ENCODE measurements around the gene ZDHHC8. TPM values are rescaled to one million over a fixed set of nuclear protein-coding genes. Genes with fewer than 3 reads are reported as not detected.

The ZDHHC8 gene
- total and polyA plus RNA-seq, 2 donors (not counting 1 experiment from before 2014, with no cell fraction given), result 94.4 to 96.9 TPM

GRCh38 chr22:20116376-20116950 lies 15.1 kb upstream of the ZDHHC8 start:
- TF ChIP-seq EZH2 (IDR thresholded peaks at IDR 0.05; ENCODE audit: borderline replicate concordance, insufficient read depth, low read depth, low read length, poor library complexity, severe bottlenecking), result no peak
- no peak for TF ChIP-seq CTCF (IDR thresholded peaks at IDR 0.05)
- Histone ChIP-seq H3K9ac (ENCODE audit: low read length) (peak overlapping the region; percentile 93), H4K20me1 (ENCODE audit: control insufficient read depth, insufficient read depth, low read length, poor library complexity, severe bottlenecking) (peaks cover 45% of the 10 kb centered on the region), H3K4me1 (ENCODE audit: control insufficient read depth in 2 of 2, insufficient read depth in 2 of 2, low read length in 2 of 2) (peaks cover 19 to 46% of the 10 kb centered on the region in 2 donors), H3K4me2 (replicated peaks; ENCODE audit: low read depth, low read length, poor library complexity, severe bottlenecking) (peak overlapping the region; percentile 95), H3K36me3 (replicated peaks in 1 of 2; ENCODE audit: control extremely low read depth in 1 of 2, control insufficient read depth in 1 of 2, extremely low read depth in 1 of 2, insufficient read depth in 2 of 2, low read length in 1 of 2) (peaks cover 0 to 38% of the 10 kb centered on the region in 2 experiments), H3K4me3 (ENCODE audit: control extremely low read depth in 1 of 5, extremely low read depth in 1 of 5, insufficient read depth in 1 of 5, low read depth in 2 of 5, low read length in 4 of 5) (peak overlapping the region; percentile 16 to 94 (median 80)), H3K27me3 (replicated peaks in 1 of 4; ENCODE audit: control extremely low read depth in 1 of 4, control insufficient read depth in 3 of 4, insufficient read depth in 4 of 4, low read length in 3 of 4) (no peaks in the 10 kb centered on the region), H3K9me3 (ENCODE audit: control extremely low read depth in 1 of 3, control insufficient read depth in 2 of 3, insufficient read depth in 1 of 3, low read length in 2 of 3) (no peaks in the 10 kb centered on the region), H3K27ac (ENCODE audit: low read length in 2 of 2) (peak overlapping the region; percentile 66 to 85), H3K79me2 (ENCODE audit: control insufficient read depth, insufficient read depth, low read length) (peaks cover 56% of the 10 kb centered on the region), H2AFZ (ENCODE audit: insufficient read depth, low read depth, low read length, poor library complexity, severe bottlenecking) (peak overlapping the region; percentile 84)
- DNase-seq (no peak), ATAC-seq (ENCODE audit: low read depth) (no peak)
- H3K27ac Mint-ChIP-seq, result peak overlapping the region; percentile 94
- intact Hi-C loops (cut with micrococcal nuclease), result loop anchor here (2.0 to 10.0 kb wide), 3 partner anchors 738 to 994 kb away; partner anchors contain the start of genes DGCR2, PI4KA, SNAP29 and THAP7
- no peaks in the 10 kb centered on the region for H3K9me3 Mint-ChIP-seq (ENCODE audit: insufficient read depth)
- CTCF ChIA-PET, result no interaction called here
- POLR2A ChIA-PET, result interaction anchor here (1.3 to 1.6 kb wide), 3 partner anchors 8 to 95 kb away, joined by 3 to 5 read pairs (median 3); partner anchors contain the start of gene TANGO2
- peak overlapping the region; percentile 93 for H3K4me3 Mint-ChIP-seq
- no peaks in the 10 kb centered on the region for H3K27me3 Mint-ChIP-seq
- peaks cover 28% of the 10 kb centered on the region for H3K4me1 Mint-ChIP-seq
- WGBS (ENCODE audit: insufficient coverage), result 9% methylated on average over 20 of the region's 27 CpGs

Measured in B cell (primary cell).